NCI-H1417 (cell line): ENCODE results near the gene PARD3.

ENCODE experiments used
- DNase-seq, 3 experiments: peaks; one replicate each; lab custom pipeline; 2025; lab: John Stamatoyannopoulos, UW

Gene PARD3

DNA sequence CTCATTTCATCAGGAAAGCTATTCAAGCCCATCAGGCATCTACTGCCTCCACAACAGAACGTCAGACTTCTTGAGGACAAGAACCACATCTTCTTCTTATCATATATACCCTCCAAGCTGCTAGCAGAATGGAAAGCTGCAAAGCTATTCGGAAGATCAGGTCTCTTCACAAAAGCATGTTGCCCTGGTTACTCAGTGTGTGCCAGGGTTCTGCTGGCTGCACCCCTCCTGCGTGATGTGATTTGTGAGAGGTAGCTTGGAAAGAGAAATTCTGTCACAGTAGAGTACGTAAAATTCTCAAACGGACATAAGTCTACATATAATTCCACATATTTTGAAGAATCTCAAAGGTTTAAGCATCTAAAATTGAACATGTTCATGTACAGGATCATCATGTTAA, 681.7 kb downstream of the PARD3 start:
- no peak for DNase-seq

DNA sequence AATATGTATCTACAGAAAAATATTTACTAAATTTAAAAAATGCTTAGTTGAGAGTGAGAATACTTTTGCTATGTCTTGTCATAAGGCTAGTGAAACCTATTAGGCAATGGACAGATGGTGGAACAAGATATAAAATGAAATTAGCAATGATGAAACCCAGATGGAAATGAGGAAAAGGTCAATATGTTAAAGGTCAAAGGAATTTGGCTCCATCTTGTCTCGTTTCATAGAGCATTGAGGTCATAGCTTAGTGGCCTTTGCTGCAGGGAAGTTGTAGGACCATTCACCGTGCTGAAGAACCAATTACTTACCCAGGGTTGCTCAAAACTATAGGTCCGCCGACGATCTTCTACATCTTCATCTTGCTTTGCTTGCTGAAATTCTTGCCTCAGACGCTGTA, 683.9 kb downstream of the PARD3 start:
- no peak for DNase-seq

DNA sequence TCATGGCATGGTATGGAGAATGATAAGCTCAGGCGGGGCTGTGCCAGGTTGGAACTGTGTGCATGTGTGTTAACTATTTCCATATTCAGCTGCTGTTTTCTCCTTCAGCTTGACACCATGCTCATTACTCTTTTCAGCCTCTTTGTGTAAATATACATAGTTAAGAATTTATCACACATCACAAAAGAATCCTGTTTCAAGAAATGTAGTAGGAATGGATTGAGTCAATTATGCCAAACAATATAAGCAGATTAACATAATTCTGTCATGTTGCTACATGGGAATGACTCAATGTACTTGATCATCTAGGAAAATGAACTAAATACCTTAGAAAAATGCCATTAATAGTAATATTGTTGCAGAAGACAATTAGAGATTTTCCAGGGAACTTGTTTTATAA, 687.4 kb downstream of the PARD3 start:
- no peak for DNase-seq

DNA sequence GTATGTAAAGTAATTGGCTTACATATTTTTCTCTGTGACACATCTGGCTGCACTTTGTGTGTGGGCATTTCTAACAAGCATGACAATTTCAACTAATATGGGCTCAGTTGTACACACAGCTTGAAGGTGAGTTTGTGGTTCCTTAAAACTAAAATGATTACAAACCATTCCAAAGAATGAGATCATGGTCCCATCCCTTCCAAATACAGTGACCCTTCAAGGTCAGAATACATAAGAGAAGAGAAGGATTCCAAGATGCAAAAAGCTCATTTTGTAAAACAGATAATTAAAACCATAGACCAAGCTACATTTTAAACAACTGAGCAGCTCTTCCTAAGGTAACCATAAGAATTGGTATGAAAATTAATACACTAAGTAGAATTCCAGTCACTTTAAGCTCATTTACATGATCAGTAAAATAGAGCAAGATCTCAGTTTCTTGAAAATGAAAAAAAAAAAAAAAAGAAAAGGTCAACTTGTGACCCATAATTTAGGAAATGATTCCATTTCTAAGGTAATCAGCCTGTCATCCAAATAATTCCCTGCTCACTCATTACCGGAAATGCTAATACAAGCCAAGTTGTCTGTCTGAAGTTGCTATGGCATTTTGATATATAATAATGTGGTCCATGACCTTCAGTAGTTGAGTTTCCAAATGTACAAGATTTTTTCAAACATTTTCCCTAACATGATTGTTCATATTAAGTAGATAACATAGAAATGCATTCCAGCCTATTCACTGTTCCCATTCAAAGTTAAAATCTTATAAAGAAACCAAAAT, 688.5 kb downstream of the PARD3 start:
- no peak for DNase-seq

DNA sequence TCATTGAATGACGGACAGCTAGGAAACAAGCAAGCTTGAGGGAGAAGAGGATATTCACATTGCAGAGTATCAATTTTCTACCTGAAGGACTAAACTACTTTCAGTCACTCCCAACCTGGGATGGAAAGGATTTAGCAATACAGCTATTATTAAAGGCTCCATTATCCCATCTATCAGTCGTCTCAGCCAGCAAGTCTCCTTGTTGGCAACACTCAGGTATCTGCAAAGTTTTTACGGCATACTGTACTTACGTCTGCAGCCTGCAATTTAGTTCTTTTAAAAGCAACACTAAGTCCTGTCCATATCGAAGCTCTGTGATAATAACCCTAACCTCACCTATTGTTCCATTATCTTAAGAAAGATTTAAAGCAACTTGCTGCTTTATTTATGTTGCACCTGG, 689.4 kb downstream of the PARD3 start:
- DNase-seq: no peak

DNA sequence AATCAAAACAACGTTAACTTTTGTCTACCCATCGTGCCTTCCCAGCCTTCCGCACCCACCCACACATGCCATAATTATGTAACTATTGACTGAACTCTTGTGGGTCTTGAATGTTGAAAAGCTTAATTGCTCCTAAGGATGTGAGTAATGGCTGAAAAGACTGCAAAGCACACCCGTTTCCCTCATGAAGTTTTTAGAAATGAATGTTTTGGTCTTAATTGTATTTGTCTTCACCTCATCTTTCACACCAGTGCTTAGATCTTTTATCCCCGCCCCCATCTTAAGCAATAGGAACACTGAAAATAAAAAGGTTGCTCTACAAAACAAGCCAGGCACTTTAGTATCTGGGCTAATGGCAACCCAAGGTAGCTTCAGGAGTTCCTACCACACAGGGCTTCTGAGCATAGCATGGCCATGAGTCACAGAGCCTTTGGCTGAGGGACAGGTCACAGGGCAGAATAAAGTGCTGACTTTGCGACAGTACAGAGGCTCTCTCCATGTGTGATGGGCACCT, 690.5 kb downstream of the PARD3 start:
- DNase-seq: peak in 1 of 3 experiments; percentile 50

DNA sequence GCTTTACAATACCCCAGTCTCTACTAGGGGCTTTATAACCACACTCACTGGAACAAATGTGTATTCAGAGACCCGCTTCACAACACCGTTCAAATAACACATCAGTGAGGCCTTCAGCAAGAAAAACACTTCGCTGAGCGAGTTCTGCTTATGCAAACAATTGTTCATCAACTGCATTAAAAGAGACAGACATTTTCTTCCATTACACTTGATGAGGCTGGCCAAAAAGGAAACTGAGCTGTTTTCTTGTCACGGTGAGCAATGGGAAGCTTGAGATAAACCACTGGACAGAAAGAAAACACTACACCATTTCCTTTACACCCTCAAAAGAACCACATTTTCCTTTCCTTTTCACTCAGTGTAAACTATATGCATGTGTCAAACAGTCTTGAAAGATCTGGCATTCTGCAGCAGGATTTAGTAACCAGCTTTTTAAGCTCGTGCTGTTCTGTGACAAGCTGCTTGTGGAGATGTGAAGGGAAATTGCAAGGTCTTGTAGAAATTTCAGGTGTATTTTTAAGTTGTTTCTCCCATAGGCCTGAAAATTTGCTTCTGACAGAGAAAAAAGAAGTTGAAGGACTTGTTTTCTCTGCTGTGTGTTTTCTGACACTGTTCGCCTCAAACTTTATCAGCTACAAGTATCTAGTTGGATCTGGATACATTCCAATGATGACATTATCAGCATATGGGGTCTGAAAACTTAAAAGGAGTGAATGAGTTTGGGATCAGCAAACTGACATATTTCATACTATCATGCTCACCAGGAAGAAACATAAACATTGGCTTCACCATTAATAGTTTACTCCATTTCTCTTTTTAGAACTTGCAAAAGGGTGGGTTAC, 693.1 kb downstream of the PARD3 start:
- peak in 1 of 3 experiments; percentile 8 for DNase-seq

DNA sequence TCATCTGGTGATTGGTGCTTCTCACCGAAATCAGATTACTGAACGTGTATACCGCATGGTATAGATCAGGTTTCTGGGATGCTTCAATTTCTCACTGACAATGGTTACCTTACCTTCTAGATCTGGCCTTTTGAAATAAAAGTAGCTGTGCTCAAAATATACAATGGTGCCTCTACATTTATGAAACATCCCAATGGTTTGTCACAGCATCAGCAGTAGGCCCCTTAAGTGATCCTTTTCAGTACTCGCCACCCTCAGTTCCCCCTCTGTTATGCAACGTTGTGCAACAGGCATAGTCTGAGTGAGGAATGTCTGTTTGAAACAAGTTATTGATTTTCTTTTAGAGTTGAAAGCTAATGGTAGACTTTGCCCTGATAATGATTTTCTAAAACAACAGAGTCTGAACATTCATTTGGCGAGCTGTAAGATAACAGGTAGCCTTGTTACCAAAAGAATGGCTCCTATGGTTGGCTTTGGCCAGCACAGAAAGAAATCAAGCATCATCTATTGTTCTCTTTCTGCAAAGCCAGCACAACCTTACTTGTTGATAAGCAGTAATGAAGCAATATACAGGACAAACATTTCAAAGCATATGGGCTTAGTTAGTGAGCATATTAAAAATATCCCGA, 693.9 kb downstream of the PARD3 start:
- no peak for DNase-seq

DNA sequence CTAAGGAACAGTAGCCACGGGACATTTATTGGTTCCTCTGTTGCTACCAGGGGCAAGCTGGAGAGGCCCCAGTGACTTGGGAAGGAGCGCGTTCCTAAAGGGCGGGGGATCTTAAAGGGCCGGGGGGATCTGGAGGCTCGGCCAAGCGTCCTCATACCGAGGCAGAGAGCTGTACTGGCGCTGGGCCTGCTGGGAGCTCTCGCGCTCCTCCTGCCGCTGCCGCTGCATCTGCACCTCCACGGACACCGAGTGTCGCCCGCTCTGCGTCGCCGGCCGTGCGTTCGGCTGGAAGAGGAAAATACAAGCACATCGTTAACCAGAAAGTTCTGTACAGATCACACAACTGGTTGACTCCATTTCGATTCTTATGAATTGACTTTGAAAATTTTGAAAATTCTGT, 695.6 kb downstream of the PARD3 start:
- no peak for DNase-seq

DNA sequence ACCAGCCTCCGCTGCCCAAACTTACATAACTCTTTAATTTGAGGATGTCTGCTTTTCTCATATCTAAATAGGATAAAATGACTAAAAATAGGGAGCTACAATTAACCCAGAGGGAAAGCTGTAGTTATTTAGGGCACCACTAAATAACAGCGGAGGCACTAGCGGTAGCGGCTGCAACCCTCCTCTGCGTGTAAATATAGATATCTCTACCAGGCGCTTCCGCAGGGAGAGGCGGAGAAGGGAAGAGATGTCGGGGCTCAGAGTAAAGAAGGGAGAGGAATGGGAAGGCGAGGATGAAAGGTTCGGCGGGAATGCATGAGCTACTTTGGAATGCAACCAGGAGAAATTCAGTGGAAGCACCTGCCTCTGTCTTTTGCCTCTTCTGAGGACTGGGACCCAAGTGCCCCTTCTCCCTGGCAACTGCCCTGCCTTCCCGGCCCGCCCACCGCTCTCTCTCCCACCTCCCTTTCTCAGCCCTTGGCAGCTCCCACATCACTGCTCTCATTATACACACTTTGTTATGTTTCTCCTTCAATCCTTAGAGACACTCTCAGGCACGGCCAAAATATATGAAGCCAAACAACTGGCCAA, 698.3 kb downstream of the PARD3 start:
- DNase-seq: no peak

DNA sequence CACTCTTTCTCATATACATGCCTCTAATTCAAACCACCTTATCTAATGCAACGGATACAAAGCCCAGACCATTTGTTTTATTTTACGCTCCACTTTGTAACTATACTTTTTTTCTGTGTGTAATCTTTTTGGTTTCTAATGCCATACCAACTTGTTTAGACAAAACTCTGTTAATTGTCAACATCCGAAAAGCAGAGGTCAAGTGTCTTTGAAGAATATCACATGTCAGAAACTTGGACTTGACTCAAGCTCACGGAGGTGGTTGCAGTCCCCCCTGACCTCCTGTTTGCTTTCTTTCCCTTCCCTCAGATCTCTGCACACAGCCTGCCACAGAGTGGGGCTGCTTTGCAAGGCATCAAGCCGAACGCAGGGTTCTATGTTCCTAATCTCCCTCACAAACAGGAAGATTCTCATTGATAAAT, 698.9 kb downstream of the PARD3 start:
- no peak for DNase-seq

DNA sequence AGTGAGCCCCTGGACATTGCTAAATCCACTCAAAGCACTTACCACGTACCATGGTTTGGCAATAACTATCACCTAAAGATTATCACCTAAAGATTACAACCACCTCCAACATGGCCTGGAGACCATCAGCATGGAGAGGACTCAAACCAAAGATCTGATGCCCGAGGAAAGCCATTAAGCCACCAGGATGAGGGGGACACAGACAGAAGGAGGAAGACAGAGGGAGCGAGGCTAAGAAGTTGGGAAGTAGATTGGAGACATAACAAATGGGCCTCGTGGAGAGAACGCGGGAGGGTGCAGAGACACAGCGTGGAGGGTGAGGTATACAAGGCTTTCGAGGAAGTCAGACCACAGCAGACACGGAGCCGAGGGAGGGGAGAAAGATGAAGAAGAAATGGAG, 700.2 kb downstream of the PARD3 start:
- DNase-seq: no peak

DNA sequence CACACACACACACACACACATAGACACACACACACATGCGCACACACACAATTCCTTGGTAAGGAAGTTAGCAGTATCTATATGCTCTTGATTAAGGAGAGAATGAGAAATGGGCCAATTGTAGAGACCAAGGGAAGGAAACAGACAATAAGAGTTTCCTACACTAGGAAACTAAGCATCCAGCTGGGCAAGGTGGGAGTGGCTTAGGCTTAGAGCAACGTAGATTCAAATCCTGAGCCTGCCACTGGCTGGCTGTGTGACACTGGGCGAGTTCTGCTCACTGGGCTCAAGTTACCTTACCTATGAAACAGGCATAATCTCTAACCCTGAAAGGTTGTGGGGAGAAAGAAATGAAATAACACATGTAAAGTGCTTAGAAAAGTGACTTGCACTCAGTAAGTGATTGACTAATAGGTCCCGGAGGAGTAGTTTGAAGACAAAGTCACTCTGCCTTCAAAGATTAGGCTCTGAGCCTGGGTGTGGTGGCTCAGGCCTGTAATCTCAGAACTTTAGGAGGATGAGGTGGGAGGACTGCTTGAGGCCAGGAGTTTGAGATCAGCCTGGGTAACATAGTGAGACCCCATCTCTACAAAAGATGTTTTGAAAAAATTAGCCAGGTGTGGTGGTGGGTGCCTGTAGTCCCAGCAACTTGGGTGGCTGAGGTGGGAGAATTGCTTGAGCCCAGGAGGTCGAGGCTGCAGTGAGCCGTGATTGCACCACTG, 701.4 kb downstream of the PARD3 start:
- DNase-seq: no peak

DNA sequence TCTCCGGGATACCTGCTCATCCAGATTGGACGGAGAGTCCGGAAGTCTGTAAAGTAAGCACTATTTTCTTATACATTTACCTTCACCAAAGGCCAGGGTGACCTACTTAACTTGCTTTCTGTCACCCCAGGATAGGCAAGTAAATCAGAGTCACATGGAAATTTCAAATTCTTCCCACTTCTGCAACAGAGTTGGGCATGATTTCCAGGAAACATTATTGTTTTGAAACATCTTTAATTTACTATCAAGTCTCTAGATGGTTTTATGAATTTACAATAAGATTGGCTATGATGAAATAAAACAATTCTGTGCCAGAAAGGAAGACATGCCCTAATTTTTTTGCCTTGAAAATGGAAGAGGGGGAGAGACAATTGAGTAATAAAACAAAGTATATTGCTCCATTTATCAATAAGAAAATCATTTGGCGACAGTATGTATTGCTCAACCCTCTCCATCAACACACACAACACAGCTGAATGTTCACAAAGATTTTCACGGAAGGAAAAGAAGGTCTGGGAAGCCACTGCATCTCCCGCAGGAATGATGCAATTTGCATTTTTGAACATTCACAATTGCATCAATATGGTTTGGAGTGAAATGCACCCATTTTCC, 702.8 kb downstream of the PARD3 start:
- DNase-seq: no peak

DNA sequence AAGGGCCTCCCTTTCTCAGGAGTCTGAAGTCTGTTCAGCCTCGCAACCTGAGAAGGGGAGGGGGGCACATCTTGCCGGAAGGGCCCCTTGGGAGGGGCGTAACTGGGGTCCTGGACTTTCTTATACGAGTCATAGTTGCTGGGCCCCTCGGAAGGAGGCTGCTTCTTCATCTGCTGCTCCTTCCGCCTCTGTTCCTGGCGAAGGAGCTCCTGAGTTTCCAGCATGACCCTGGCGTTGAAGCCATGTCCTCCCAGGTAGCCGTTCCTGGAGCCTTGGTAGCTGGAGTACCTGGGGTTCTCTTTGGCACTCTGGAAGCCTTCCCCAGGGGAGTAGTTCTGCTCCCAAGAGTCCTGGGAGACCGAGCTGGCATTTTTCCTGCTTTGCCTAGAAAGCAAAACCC, 703.9 kb downstream of the PARD3 start:
- no peak for DNase-seq

DNA sequence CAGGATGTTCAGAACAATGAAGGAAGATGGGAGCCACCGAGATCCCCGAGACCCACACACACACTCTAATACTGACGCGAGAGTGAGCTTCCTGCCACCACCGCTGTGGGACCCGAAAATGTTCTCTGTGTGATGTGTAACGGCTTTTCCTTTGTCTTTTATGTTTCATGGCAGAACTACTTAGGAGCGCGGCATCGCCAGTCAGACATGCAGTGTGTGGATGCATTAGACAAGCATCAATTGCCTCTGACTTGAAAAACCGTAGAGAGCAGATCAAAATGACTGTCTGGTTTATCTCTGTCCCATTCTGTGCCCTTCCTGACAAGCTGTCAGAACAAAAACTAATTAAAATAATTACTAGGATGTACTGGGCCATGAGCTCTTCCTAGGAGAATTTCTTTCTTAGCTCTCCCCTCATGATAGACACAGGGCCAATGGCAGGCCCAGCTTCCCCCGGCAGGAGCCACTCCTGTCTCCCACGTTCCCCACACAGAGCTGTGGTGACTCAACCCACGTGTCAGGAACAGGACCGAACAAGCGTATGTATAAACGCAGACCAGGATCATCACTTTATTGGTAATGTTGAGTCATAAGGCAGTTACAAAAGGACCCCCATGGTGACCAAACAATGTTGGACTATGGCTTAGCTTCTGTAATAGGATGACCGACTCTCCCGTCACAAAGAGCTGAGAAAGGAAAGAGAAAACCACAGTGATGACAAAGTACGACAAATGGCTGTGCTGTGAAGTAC, 705.0 kb downstream of the PARD3 start:
- no peak for DNase-seq

DNA sequence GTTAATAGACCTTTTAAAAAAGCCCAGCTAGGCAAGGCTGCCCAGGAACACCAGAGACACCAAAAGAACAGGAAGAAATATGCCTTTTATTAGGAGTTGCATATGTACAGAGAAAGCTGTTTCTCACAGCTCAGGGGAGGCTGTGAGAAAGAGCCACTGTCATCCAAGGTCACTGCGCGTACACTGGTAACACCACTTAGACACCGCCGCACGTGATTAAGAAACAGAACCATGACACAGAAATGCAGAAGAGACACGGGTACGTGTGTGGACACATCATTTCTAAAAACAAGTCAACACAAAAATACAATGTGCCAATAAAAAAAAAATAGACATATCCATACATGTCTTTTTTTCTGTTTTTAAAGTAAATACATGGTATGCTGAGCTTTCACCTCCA, 705.6 kb downstream of the PARD3 start:
- DNase-seq: no peak

DNA sequence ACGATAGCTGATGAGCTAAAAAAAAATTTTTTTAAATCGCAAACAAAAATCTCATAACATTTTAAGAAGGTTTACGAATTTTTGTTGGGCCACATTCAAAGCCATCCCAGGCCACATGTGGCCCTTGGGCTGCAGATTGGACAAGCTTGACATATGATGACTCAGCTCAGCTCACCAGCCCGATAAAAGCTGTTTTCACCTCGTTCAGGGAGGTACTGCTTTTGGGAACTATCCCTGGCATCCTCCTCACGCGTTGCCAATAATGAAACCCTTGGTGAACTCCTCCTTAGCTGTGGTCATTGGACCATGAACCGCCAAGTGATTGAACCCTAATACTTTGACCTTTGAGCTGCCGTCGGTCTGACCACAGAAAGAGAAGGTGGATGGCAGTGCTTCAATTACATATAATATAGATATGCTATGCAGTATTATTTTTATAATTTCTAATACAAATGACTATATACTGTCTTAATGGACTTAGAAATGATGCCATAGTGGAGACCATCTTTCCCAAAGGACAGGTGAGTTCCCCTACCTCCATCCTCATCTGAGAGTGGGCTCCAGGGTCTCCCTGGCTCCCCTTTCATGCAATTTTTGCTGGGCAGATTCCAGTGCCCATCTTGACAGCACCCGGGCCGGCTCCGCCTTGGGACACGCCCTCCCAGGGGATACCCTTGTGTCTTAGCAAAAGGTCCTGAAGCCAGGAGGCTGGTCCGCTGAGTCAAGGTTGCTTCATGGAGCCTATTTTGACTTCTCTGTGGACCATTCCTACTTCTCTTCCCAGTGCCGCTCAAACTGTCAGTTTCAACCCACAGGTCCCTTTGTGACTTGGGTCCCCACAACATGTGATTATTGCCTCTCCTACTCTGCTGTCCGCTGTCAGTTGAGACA, 707.2 kb downstream of the PARD3 start:
- DNase-seq: no peak

DNA sequence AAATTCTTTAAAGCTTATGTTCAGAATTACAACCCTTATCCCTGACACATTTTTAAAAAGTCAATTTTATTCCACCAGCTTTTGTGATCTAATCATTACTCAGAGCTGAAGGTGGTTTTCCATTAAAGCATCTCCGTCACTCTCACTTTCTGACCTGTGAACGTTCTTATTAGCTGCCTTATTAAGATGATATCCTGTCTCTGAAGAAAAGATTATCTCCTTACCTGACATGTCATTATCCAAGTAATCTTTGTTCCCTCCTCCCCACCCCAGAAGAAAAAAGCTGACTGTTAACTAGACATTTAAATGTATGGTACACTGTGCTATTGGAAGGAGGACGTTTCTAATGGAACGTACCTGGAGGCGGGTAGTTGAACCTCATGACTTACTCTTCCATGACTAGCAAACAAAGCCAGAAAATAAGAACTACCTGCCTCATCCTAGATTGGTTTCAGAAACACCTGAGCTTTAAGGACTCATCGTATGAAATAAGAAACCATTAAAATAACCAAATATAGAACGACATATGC, 708.7 kb downstream of the PARD3 start:
- no peak for DNase-seq
